ENCODE data around the gene RIMS4. TPM values are rescaled to one million over a fixed set of nuclear protein-coding genes. Genes with fewer than 3 reads are reported as not detected.
"Not testable (repeated sequence)": the region's sequence is repeated elsewhere in the genome, so short reads cannot be mapped to it uniquely, and the experiment has no call there.

Gene RIMS4
- total RNA-seq, 1 experiment from 2014 or later = 0.02 TPM

GRCh38 chr20:44763798-44764197 lies 46.5 kb downstream of the RIMS4 start:
- not testable (repeated sequence) for DNase-seq (ENCODE audit: low read depth)

GRCh38 chr20:44762466-44763140 lies 47.7 kb downstream of the RIMS4 start:
- DNase-seq (ENCODE audit: low read depth) = no peak

GRCh38 chr20:44761423-44761822 lies 48.9 kb downstream of the RIMS4 start:
- no peak for DNase-seq (ENCODE audit: low read depth)

- no peak for DNase-seq (ENCODE audit: low read depth)
Observed at GRCh38 chr20:44759595-44759994, 50.8 kb downstream of the RIMS4 start.

- no peak for DNase-seq (ENCODE audit: low read depth)
Observed at GRCh38 chr20:44758247-44759101, 51.9 kb downstream of the RIMS4 start.

GRCh38 chr20:44756956-44757355 lies 53.4 kb downstream of the RIMS4 start:
- DNase-seq (ENCODE audit: low read depth) = no peak

GRCh38 chr20:44756011-44756688 lies 54.2 kb downstream of the RIMS4 start:
- no peak for DNase-seq (ENCODE audit: low read depth)

- DNase-seq (ENCODE audit: low read depth) = no peak
Observed at GRCh38 chr20:44754554-44754953, 55.8 kb downstream of the RIMS4 start.

- DNase-seq (ENCODE audit: low read depth) = no peak
Observed at GRCh38 chr20:44752099-44752931, 58.0 kb downstream of the RIMS4 start.

- DNase-seq (ENCODE audit: low read depth) = no peak
Observed at GRCh38 chr20:44750081-44750805, 60.1 kb downstream of the RIMS4 start.

- DNase-seq (ENCODE audit: low read depth) = no peak
Observed at GRCh38 chr20:44748005-44748370, 62.4 kb downstream of the RIMS4 start.

GRCh38 chr20:44747166-44748004 lies 63.0 kb downstream of the RIMS4 start:
- peak; percentile 89 for DNase-seq (ENCODE audit: low read depth)

GRCh38 chr20:44746367-44747165 lies 63.8 kb downstream of the RIMS4 start:
- no peak for DNase-seq (ENCODE audit: low read depth)

GRCh38 chr20:44745598-44746366 lies 64.6 kb downstream of the RIMS4 start, which contains the start of gene KCNK15:
Gene KCNK15, plus strand, starts transcription at chr20:44745865. Its CDS starts 46 bp downstream, at chr20:44745911.
- DNase-seq (ENCODE audit: low read depth) = peak; percentile 42

GRCh38 chr20:44745122-44745597 lies 65.2 kb downstream of the RIMS4 start:
- DNase-seq (ENCODE audit: low read depth) = no peak

- DNase-seq (ENCODE audit: low read depth) = no peak
Observed at GRCh38 chr20:44743916-44744655, 66.3 kb downstream of the RIMS4 start.

GRCh38 chr20:44743080-44743701 lies 67.2 kb downstream of the RIMS4 start:
- no peak for DNase-seq (ENCODE audit: low read depth)
